Coronary artery (tissue), 2 donors: ENCODE measurements around the gene HEATR5B.

Experiments used
- DNase-seq: peaks from one replicate; pipeline ENCODE4 v3.0.0-alpha.2; 2017; ENCODE audit warnings: low spot score
- H3K27ac ChIP-seq, 2 donors: fragments of 200-600 bp; sonication (generic); one replicate each; pipeline ENCODE4 v1.5.1; 2016 to 2019
- H3K4me3 ChIP-seq: fragments of 200-600 bp; sonication (generic); 2 replicates; pipeline ENCODE4 v1.5.1; 2016; ENCODE audit warnings: mild to moderate bottlenecking, moderate library complexity
- TF ChIP-seq, protein P1 (sequence below): fragments of 200-600 bp; sonication (generic); IDR thresholded peaks from one replicate; pipeline ENCODE4 v1.5.1; 2019; ENCODE audit warnings: antibody characterized with exemption

HEATR5B gene

DNA sequence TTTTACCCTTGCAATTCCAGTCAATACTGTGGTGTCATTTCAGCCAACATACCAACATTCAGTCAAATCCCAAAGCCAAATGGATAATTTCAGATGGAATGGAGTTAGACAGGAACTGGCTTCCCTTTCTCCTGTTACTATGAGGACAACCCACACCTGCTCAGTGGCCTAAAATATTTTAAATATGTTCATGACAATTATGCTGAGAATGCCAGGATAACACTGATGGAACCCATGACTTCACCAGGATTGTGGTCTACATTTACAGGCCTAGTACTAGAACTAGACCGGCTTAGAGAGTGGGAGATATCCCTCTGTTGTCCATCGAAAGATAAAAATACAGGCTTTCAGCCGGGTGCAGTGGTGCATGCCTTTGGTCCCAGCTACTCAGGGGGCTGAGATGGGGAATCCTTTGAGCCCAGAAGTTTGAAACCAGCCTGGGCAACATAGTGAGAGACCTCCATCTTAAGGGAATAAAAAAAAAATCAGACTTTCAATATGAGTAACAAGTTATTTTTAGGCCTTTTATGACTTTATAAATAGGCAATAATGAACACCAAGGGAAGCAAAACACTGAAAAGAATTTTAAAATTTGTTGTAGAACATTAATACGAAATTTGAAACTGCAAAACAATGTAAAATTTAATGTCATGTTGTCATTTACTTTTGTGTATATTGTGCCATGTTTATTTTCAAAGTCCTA lies 14.4 kb upstream of the HEATR5B start:
- Histone ChIP-seq H3K27ac (no peak overlapping the region), H3K4me3 (no peak overlapping the region)
- TF ChIP-seq, protein P1, sequence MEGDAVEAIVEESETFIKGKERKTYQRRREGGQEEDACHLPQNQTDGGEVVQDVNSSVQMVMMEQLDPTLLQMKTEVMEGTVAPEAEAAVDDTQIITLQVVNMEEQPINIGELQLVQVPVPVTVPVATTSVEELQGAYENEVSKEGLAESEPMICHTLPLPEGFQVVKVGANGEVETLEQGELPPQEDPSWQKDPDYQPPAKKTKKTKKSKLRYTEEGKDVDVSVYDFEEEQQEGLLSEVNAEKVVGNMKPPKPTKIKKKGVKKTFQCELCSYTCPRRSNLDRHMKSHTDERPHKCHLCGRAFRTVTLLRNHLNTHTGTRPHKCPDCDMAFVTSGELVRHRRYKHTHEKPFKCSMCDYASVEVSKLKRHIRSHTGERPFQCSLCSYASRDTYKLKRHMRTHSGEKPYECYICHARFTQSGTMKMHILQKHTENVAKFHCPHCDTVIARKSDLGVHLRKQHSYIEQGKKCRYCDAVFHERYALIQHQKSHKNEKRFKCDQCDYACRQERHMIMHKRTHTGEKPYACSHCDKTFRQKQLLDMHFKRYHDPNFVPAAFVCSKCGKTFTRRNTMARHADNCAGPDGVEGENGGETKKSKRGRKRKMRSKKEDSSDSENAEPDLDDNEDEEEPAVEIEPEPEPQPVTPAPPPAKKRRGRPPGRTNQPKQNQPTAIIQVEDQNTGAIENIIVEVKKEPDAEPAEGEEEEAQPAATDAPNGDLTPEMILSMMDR = no peak

DNA sequence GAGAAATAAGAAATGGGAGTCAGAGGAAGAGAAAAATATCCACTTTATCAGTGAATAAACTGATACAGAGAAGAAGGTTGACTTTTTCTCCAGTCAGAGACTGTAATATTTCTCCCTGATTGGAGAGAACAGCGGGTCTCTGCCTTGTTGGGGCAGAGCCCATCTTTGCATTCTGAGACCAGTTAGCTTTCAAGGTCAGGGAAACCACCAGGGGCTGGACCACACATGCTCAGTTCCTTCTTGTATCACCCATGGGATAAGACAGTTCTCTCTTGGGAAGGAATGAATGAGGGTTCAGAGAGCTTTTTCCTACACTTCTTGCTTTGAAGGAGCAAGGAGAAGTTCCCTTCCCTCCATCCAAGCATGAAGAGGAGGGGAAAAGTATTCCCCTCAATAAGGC lies 12.4 kb upstream of the HEATR5B start:
- TF ChIP-seq, protein P1 = no peak
- no peak overlapping the region for H3K4me3 ChIP-seq
- DNase-seq = no peak
- H3K27ac ChIP-seq = no peak overlapping the region

More for the DNA sequence above, 14.4 kb upstream of the HEATR5B start:
- DNase-seq = no peak

DNA sequence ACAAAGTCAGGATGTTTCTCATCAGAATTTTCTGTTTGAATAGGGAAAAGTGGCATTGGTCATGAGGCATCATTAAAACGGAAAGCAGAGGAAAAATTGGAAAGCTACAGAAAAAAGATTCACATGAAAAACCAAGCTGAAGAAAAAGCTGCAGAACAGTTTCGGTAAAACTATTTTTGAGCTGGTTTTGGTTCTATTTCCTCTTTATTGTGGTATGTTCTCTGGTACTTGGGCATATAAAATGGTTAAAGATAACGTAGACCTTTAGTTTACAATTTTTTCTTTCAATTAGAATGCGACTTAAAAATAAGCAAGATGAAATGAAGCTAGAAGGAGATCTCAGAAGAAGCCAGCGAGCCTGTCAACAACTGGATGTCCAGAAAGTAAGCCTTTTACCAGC lies 7.7 kb upstream of the HEATR5B start:
- DNase-seq = no peak
- TF ChIP-seq, protein P1 = no peak
- H3K4me3 ChIP-seq = no peak overlapping the region
- no peak overlapping the region for H3K27ac ChIP-seq

DNA sequence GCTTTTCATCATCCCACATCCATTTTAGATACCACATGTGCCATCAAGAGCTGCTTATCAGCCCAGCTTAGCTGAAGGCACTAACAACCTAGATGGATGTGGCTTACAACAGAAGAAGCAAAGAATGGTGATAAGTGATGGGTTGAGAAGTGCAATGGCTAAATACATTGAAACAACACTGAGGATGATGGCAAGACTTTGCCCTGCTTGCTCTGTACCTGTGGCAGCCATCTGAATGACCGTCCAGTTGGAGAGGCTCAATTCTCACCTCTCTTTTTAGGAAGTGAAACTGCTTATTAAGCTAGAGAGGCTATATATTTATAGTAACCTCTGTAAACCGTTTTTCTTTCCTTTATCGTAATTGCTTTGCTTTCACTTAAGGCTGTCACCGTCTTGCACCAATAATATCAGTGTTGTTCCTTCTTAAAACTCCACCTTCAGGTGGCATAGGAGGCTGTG lies 5.9 kb upstream of the HEATR5B start:
- TF ChIP-seq, protein P1 = no peak
- no peak for DNase-seq
- H3K4me3 ChIP-seq = no peak overlapping the region
- no peak overlapping the region for H3K27ac ChIP-seq

DNA sequence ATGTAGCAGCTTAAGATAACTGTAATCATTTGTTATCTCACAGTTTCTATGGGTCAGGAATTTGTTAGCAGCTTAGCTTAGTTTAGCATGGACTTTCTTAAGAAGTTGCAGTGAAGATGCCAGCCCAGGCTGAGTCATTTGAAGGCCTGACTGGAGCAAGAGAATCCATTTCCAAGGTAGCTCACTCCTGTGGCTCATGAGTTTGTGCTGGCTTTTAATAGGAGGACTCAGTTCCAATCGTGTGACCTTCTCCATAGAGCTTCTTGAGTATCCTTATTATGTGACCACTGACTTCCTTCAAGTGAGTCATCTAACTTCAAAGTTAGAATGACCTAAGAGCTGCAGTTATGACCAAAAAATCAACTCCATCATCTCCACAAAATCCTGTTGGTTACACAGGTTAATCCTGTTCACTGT lies 1.6 kb upstream of the HEATR5B start:
- DNase-seq = no peak
- TF ChIP-seq, protein P1 = no peak
- no peak overlapping the region for H3K27ac ChIP-seq
- no peak overlapping the region for H3K4me3 ChIP-seq

DNA sequence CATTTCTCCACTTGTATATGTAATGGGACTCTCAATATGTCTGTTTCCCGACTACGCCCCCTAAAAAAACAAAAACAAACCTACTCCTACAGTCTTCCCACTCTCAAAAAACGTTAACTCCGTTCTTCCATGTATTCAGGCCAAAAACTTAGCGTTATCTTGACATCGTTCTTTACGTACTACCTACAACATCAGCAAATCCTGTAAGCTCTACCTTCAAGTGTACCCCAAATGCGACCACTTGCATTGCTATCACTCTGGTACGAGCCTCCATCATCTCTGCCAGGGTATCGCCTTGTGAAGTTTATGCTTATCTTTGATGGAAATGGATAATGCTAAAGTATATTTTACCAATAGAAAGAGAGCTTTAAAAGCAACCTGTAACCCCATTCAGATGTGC lies 625 bp upstream of the HEATR5B start:
- H3K27ac ChIP-seq = peak overlapping the region; percentile 40 to 88
- H3K4me3 ChIP-seq = peak overlapping the region; percentile 96
- TF ChIP-seq, protein P1 = no peak
- no peak for DNase-seq

DNA sequence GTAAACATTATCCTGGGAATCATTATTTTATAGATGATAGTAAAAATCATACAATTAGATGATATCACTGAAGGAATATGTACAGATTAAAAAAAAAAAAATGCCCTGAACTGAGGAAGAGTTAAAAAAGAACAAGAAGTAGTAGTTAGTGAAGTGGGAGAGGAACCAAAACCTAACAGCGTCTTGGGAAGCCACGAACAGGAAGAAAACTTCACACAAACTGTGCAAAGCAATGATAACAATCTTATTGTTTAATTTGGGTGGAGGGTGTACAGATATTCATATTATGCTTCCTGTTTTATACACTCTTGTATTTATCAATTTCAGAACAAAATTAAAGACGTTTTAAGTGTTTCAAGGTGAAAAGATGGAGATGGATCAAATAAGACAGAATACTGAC lies 3.5 kb downstream of the HEATR5B start:
- TF ChIP-seq, protein P1 = no peak
- Histone ChIP-seq H3K27ac (no peak overlapping the region), H3K4me3 (no peak overlapping the region)
- DNase-seq = no peak
